GM19239 (cell line): ENCODE results near the gene STARD3.

Experiments used
- DNase-seq: peaks from one replicate; pipeline ENCODE4 v3.0.0; 2011; ENCODE audit warnings: low spot score; ENCODE audit not compliant: insufficient read length
- FAIRE-seq: peaks from 2 replicates; lab custom pipeline; 2011; peaks lifted over from hg19 to GRCh38; lab: Jason Lieb, UNC

STARD3 gene

GRCh38 chr17:39655105-39655504, 18.2 kb downstream of the STARD3 start:
- FAIRE-seq (no peak), DNase-seq (no peak)

- DNase-seq (no peak), FAIRE-seq (no peak)
Measured at GRCh38 chr17:39658346-39658745, 21.4 kb downstream of the STARD3 start.

DNA sequence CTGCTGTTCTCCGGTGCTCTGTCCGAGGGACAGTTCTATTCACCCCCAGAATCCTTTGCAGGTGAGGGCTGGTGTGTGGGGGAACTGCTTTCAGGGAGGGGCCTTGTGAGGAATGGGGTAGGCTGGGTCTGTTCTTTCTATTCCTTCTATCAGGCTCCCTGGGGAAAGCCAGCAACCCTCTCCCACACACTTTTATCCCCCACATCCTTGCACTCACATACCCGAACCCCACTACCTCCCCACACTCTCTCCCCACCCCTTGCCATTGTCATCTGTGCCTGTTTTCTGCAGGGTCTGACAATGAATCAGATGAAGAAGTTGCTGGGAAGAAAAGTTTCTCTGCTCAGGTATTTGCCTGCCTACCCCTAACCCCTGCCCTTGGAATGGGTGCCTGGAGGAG, 21.8 kb downstream of the STARD3 start:
- FAIRE-seq, result no peak

GRCh38 chr17:39659279-39660010, 22.5 kb downstream of the STARD3 start:
- FAIRE-seq, result peak; percentile 33
- no peak for DNase-seq

More for the DNA sequence above, 21.8 kb downstream of the STARD3 start:
- no peak for DNase-seq

GRCh38 chr17:39660011-39660360, 23.0 kb downstream of the STARD3 start:
- FAIRE-seq, result no peak
- DNase-seq, result no peak

DNA sequence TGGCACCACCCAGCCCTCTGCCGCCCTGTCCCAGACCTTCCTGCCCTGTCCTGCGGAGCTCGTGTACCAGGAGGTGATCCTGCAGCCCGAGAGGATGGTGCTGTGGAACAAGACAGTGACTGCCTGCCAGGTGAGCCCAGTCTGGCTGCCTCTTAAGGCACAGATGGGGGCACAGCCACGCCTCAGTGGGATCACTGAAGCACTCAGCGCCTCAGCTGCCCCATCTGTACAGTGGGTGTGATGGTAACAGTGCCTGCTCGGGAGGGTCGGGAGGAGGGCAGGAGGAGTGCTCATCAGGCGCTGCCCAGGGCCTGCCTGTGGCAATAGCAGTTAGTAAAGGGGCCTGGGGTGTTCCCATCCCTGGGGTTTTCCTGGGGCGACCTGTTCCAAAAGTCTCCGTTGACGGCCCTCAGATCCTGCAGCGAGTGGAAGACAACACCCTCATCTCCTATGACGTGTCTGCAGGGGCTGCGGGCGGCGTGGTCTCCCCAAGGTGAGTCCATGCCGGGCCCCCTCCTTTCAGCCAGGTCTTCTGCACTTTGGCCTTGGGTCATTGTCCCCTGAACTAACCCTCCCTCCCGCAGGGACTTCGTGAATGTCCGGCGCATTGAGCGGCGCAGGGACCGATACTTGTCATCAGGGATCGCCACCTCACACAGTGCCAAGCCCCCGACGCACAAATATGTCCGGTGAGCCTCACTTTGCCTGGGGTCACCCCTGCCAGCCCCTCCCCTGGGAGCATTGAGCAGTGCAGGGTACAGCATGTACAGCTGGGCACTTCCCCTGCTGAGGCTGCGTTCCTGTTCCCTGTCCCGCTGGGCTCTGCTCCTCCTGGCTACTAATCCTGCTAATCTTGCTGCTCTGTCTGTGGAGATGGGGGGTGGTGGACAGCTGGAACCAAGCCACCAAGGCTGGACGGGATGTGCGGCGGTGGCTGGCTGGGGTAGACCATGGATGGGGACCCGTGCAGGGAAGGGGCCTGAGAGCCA, 23.7 kb downstream of the STARD3 start:
- FAIRE-seq (no peak), DNase-seq (no peak)

DNA sequence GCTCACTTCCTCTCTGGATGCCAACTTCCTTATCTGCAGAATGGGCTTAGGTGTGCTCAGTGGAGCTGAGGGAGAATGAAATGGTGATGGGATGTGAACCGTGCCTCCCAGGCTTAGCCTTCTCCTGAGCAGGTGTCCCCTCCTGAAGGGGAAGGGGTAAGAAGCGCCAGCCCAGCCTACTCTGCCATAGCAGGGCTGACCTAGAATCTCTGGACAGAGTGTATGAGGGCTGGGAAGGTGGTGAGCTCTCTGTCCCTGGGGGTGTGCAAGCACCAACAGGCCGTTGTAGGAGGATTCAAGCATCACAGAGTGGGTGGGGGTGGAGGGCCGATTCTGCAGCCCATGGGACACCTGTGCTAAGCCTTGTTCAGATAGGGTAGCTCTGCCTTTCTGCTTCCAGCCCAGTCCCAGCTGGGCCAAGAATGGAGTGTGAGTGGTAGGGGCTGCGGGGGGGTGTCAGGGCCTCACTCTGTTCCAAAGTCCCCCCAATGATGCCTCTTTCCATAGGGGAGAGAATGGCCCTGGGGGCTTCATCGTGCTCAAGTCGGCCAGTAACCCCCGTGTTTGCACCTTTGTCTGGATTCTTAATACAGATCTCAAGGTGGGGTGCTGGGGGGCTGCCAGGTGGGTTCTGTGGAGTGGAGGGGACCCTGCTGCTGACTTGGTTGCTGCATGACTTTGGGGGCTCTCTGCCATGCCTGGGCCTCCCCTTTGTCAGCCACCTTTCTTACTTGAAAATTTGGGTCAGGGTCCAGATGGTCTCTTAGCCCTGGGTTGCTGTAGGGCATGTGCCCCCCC, 25.0 kb downstream of the STARD3 start:
- no peak for DNase-seq
- FAIRE-seq, result no peak

GRCh38 chr17:39662551-39663339, 25.8 kb downstream of the STARD3 start:
- no peak for FAIRE-seq

GRCh38 chr17:39663340-39663687, 26.4 kb downstream of the STARD3 start:
- no peak for FAIRE-seq
- no peak for DNase-seq

More at GRCh38 chr17:39662551-39663339, 25.8 kb downstream of the STARD3 start:
- no peak for DNase-seq

DNA sequence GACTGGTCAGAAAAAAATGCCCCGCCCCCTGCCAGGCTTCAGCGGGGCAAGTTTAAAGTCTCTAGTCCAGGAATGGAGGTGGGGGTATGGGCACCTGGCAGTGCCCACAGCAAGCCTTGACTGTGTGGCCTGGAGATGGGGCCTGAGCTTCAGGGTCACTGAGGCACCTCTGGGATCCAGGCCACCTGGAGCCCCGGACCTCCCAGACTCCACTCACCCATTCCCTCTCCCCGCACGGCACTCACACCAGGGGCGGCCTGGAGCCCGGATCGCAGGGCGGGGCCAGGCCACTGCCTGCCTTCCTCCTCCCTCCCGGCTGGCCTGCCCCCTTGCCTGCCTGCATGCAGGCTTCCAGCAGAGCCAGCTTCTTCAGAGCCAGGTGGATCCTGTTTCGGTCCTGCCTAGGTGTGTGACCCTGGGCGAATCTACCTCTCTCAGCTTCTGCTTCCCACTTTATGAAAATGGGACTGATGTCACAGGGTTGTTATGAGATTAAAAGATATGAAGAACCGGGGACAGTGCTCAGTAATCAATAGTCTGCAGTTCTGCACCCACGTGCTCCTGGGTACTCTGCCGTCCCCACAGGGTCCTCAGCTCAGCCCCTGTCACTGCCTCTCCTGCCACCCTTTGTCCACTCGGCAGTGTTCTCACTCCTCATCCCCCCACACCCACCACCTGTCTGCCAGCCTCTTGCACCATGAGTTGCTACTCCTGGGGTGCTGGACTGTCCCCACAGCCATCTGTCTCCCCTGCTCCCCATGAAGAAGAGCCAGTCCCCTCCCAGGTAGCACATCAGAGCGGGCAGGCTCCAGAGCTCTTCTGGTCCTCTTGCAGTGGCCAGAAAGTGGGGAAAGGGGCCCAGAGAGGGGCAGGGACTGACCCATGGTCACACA, 27.0 kb downstream of the STARD3 start:
- FAIRE-seq (no peak), DNase-seq (no peak)

DNA sequence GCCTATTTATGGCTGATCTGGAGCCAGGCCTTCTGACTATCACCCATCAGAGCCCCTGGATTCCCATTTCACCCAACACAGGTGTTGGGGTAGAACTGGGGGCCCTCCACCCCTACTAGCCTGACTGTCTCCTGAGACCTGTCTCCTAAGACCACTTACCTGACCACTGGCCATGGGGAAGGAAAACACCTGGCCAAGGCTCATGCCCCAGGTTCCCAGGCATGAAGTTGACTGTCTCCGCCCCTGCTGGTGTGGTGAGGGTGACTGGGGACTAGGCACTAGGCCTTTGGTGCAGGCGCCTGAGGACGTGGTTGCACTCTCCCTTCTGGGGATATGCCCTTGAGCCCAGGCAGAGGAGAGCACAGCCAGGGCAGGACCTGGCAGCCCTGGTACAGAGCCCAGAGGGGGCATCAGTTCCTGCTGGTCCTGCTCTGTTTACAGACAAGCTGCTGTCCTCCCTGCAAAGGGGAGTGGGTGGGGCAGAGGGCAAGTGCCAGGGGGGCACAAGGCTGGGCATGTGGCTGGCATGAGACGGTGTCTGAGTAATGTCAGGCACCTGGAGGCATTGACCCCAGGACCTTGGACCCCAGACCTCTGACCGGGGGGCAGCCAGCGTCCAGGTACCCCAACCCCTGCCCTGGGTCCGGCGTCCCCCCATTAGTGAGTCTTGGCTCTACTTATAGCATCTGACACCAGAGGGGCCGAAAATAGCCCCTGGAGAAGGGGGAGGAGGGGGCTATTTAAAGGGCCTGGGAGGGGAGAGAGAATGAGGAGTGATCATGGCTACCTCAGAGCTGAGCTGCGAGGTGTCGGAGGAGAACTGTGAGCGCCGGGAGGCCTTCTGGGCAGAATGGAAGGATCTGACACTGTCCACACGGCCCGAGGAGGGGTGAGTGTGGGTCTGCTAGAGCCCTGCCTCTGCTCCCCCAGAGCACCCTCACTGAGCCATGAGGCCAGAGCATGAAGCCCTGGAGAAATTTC, 27.9 kb downstream of the STARD3 start, which contains the start of gene TCAP:
Gene TCAP (plus strand): TSS at position 769 of the 981 bp plus-strand sequence. CDS start 11 bp downstream, at position 780.
- no peak for DNase-seq
- FAIRE-seq, result no peak

- no peak for DNase-seq
- FAIRE-seq, result no peak
Measured at GRCh38 chr17:39665642-39666224, 28.8 kb downstream of the STARD3 start.

DNA sequence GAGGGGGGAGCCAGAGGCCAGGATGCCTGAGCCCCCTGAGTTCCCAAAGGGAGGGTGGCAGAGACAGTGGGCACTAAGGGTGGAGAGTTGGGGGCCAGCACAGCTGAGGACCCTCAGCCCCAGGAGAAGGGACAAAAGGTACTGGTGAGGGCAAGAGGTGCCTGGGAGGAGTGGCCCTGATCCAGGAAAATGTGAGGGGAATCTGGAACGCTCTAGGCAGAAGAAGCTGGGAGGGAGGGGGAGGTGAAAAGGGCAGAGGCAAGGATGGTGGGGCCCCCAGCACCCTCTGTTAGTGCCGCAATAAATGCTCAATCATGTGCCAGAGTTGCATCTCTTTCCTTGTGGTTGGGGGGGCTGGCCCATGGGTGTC, 29.3 kb downstream of the STARD3 start:
- no peak for DNase-seq
- FAIRE-seq, result no peak

DNA sequence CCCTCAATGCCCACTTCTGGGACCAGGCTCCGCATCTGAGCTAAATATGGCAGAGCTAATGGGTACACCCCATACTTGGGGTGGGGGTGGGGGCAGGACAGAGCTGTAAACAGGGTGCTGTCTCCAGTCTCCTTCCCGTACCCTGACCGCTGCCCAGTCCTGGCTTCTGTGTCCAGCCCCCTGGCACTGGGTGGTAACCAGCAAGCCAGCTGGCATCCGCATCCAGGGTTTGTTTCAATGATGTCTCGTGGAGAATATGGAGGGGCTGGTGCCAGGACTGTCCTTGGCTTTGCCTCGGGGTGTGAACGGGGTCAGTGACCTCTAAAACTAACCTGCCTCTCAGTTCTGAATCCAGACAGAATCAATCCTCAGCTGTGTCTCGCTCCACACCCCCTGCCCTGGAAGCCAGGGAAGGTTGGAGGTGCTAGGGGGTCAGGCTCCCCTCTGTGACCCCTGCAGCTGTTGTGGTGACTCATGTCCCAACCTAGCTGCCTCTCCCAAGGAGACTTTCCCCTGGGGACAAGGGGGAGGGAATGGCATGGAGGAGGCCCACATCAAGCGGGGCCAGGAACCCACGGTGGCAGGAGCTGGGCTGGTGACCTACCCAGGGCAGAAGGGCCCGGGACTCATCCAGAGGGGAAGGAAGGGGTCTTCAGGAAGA, 29.8 kb downstream of the STARD3 start:
- DNase-seq (no peak), FAIRE-seq (no peak)

GRCh38 chr17:39667262-39667944, 30.5 kb downstream of the STARD3 start:
- FAIRE-seq (no peak), DNase-seq (no peak)
